GM12872 (cell line): ENCODE data around the gene TNIP1.

Experiments used
- TF ChIP-seq, protein P1 (sequence below): IDR thresholded peaks from 3 replicates; pipeline ENCODE4 v1.5.1; 2011; ENCODE audit warnings: low read depth, mild to moderate bottlenecking, low read length, moderate library complexity; ENCODE audit not compliant: insufficient read depth

Gene TNIP1

DNA sequence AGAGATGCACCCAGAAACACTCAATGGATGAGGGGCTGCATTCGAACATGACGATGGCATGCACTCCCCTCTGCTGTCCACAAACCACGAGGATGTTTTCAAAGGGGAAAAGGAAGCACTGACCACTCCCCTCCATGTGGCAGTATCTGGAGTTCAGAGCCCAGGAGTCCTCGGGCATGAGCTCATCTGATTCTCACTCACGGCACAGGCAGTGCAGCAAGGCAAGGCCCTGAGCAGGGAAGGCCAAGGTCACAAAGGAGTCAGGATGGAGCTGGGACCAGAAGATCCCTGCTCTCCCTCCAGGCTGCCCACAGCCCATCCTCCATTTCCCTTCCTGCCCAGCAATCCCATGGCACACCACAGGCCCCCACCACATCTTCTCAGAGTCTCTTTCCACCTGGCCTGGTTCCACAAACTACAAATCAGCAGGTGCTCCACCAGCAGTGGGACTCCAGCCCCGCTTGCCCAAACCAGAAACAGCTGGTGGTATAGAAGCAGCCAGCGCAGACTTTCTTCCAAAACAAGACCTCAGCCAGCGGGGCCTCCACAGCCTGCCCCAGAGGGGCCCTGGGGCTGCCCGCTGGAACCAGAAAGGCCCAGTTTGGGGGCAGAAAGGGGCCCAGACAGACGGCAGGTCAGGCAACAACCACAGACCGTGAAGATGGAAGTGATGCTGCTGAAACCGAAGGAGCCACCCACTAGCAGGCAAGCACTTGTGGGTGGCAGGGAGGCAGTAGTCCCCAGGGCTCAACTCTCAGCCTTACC lies 12.2 kb downstream of the TNIP1 start:
- TF ChIP-seq, protein P1, sequence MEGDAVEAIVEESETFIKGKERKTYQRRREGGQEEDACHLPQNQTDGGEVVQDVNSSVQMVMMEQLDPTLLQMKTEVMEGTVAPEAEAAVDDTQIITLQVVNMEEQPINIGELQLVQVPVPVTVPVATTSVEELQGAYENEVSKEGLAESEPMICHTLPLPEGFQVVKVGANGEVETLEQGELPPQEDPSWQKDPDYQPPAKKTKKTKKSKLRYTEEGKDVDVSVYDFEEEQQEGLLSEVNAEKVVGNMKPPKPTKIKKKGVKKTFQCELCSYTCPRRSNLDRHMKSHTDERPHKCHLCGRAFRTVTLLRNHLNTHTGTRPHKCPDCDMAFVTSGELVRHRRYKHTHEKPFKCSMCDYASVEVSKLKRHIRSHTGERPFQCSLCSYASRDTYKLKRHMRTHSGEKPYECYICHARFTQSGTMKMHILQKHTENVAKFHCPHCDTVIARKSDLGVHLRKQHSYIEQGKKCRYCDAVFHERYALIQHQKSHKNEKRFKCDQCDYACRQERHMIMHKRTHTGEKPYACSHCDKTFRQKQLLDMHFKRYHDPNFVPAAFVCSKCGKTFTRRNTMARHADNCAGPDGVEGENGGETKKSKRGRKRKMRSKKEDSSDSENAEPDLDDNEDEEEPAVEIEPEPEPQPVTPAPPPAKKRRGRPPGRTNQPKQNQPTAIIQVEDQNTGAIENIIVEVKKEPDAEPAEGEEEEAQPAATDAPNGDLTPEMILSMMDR = no peak

GRCh38 chr5:151067632-151068432 lies 13.0 kb downstream of the TNIP1 start:
- TF ChIP-seq, protein P1 = no peak

DNA sequence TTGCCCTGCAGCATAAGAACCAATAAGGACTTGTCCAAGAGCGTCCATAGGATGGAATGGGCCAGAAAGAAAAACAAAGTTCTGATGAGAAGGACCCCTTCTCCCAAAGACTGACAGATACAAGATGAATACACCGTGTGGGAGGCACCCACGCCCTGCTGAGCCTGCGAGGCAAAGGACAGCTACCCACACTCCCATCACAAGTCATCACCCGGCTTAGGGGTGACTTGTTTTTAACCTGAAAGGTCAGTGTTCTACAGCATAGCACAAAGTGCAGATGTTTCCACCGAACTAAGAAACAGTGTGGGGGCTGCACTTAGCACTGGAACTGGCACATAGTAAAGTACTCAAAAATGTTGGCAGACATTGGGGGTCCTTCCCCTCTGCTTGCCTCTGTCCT lies 13.9 kb downstream of the TNIP1 start:
- TF ChIP-seq, protein P1 = no peak

DNA sequence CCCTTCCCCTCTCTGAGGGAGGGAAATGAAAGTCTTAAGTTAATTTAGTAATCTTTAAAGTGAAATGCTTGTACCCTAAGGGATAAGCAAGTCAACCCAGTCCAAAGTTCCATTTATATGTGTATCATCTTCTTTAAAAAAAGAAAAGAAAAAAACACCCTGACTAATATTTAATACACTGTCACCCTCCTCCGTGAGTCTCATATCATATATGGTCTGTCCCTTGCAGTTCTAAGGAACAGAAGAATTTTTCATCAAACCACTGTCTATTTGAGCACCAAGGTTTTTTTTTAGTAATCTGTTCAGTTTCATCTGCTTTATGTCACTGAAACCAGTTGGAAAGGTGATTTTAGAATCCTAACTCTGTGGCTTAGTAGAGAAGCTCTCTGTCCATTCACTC lies 15.2 kb downstream of the TNIP1 start:
- TF ChIP-seq, protein P1 = no peak

DNA sequence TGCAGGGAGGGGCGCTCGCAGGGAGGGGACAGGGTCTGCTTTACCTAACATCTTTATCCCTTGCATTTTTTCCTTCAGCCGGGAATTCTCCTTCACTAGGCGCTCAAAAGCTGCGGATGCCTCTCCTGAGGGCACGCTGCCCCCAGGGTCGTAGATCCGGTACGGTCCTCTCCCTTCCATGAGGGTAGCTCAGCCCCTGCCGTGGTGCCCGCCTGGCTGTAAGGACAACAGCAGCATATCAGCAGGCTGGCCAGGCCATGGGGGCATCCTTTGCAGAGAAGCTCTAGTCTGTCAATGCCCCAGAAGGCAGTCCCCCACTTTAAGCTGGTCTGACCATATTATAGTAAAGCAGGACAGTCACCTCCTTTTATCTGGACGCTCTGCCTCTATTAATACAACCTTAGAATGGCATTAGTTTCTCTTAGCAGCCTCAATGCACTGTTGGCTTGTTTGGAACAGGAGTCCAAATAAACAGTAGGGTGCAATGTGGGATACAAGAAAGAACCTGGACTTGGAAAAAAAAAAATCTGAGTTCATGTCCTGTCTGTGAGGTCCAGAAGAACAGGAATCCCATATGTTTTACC lies 15.8 kb downstream of the TNIP1 start:
- TF ChIP-seq, protein P1 = no peak

DNA sequence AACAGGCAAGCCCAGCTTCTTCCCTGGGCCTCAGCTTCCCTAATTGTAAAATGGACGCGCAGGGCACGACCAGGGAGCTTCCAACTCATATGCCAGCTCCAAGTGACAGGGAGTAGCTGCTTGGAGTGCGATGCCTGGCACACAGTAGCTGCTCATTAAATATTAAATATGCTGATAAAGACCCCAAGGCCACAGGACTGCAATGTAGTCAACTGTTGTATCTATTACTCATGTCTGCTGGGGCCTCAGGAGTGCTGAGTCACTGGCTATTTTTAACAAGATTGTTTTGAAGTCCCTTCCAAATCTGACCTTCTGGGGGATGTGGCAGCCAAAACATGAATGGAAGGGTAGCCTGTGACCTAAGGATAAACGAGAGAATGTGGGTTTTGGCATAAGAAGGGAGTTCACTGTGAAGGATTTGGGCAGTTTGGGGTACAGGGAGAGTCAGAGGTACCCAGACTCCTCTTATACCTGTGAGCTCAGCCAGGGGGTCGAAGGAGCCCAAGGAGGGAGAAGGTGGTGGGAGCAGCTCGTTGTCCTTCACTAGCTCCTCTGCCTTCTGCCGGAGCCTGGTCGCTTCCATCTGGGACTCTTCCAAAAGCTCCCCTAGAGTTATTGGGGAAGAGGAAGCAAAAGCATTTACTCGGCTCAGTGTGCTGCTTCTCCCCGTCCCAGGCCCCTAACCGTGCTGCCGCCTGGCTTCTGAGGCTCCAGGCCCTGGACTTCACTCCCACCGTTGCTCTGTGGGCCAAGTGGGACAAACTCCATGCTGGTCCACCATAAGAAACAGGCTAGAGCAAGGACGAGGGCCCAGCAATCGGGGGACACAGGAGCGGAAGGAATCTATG lies 17.5 kb downstream of the TNIP1 start:
- TF ChIP-seq, protein P1 = no peak
